Tibial nerve (tissue), 4 donors: ENCODE measurements around the gene MBLAC2. TPM values are rescaled to one million over a fixed set of nuclear protein-coding genes. Genes with fewer than 3 reads are reported as not detected.
A peak's percentile ranks its signal among the peaks of the same experiment; 100 is the strongest.

Experiments used
- DNase-seq, 2 donors: peaks; one replicate each; pipeline ENCODE4 v3.0.0-alpha.2; 2019; ENCODE audit warnings: low spot score in 2 of 2
- H3K27ac ChIP-seq, 4 donors: fragments of 200-600 bp; sonication (generic) in 3 of 4; one replicate each; pipeline ENCODE4 v1.5.1; 2017 to 2019; ENCODE audit warnings: mild to moderate bottlenecking in 1 of 4
- H3K27me3 ChIP-seq, 2 donors: fragments of 200-600 bp; sonication (generic) in 1 of 2; one replicate each; pipeline versions ENCODE4 v1.5.1 to v1.6.0; 2017 to 2019
- H3K36me3 ChIP-seq, 3 donors: fragments of 200-600 bp; sonication (generic); one replicate each; pipeline ENCODE4 v1.5.1; 2018 to 2019
- H3K4me1 ChIP-seq, 4 donors: fragments of 200-600 bp; sonication (generic) in 3 of 4; one replicate each; pipeline ENCODE4 v1.5.1; 2017 to 2019
- H3K4me3 ChIP-seq, 4 donors: fragments of 200-600 bp; sonication (generic) in 3 of 4; one replicate each; pipeline ENCODE4 v1.5.1; 2017 to 2019; ENCODE audit warnings: mild to moderate bottlenecking in 1 of 4, moderate library complexity in 1 of 4
- H3K9me3 ChIP-seq, 4 donors: fragments of 200-600 bp; sonication (generic) in 3 of 4; one replicate each; pipeline ENCODE4 v1.5.1; 2017 to 2019
- CTCF ChIP-seq, 5 experiments: fragments of 200-600 bp in 3 of 5; fragments of 450-650 bp in 2 of 5; sonication (generic) in 3 of 5; IDR thresholded peaks; one replicate each; pipeline ENCODE4 v1.5.1; 2016 to 2019; ENCODE audit warnings: antibody characterized with exemption in 5 of 5, mild to moderate bottlenecking in 3 of 5, moderate library complexity in 2 of 5
- EP300 ChIP-seq, 2 donors: sonication (generic); formaldehyde crosslinking; IDR thresholded peaks; one replicate each; pipeline ENCODE4 v1.6.1; 2017; ENCODE audit warnings: antibody characterized with exemption in 2 of 2, mild to moderate bottlenecking in 1 of 2
- POLR2A ChIP-seq, 2 donors: fragments of 450-650 bp; IDR thresholded peaks; one replicate each; pipeline ENCODE4 v1.6.1; 2017; ENCODE audit warnings: antibody characterized with exemption in 2 of 2, mild to moderate bottlenecking in 2 of 2, moderate library complexity in 2 of 2
- WGBS, 2 donors: methylation state at CpG; one replicate each; pipeline ENCODE4 v1.1.5; 2018; 5-methylcytosine and 5-hydroxymethylcytosine counted together
- total RNA-seq, 4 donors: library from RNA; depleted of rRNA; stranded (reverse); fragments of >200 nt; gene quantifications; one replicate each; pipeline ENCODE4 v1.1.0, GENCODE V29; 2016

Gene MBLAC2
- total RNA-seq, 4 donors from 2014 or later = 8.2 to 10.5 (median 8.8) TPM

- Histone ChIP-seq H3K4me1 (peaks cover 0 to 11% (median 0%) of the 10 kb centered on the region in 4 donors), H3K9me3 (no peaks in the 10 kb centered on the region), H3K27ac (no peak overlapping the region), H3K4me3 (no peak overlapping the region), H3K36me3 (no peaks in the 10 kb centered on the region), H3K27me3 (no peaks in the 10 kb centered on the region)
- WGBS, 2 donors = 39 to 77% methylated on average over 1 of the region's 1 CpG
- no peak for TF ChIP-seq EP300 (IDR thresholded peaks at IDR 0.05)
- no peak for TF ChIP-seq CTCF (IDR thresholded peaks at IDR 0.05)
- no peak for TF ChIP-seq POLR2A (IDR thresholded peaks at IDR 0.05)
- DNase-seq = no peak
These were observed 36.5 kb downstream of the MBLAC2 start for GRCh38 chr5:90438100-90438499.

- H3K36me3 ChIP-seq = no peaks in the 10 kb centered on the region
These were observed 36.9 kb downstream of the MBLAC2 start for GRCh38 chr5:90437663-90438062.

DNA sequence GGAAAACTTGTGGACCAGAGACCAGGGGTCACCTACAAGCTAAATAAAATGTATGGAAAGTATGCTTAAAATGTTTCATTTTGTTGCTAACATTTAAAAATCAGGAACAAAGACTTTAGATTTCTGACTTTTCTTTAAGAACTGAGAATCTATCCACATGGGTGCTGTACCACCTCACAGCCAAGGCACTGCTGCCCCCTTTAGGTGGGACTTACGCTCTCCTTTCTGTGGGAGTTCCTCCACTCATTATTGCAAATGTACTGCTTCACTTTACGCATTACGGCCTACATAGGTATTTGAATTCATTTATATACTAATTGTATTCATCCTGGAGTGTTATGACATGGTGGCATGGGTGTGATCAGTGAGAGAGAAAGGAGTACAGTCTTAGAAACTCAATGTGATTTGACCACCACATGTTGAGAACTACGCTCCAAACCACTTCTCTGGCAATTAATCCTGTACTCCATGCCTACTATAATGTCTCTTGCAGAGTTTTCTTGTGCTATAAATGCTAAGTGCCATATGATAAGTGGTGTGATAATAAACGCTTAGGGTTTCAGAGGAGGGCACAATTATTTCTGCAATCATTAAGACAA is 40.4 kb downstream of the MBLAC2 start:
- Histone ChIP-seq H3K27me3 (no peaks in the 10 kb centered on the region), H3K4me3 (no peak overlapping the region), H3K27ac (no peak overlapping the region), H3K4me1 (no peaks in the 10 kb centered on the region), H3K9me3 (no peaks in the 10 kb centered on the region), H3K36me3 (no peaks in the 10 kb centered on the region)
- WGBS, 2 donors = 66 to 68% methylated on average over 5 of the region's 5 CpGs
- peak in 1 of 2 donors; percentile 20 for DNase-seq
- peak in 4 of 5 experiments; percentile 17 to 45 (median 40) for TF ChIP-seq CTCF (IDR thresholded peaks at IDR 0.05)
- no peak for TF ChIP-seq EP300 (IDR thresholded peaks at IDR 0.05)

More at GRCh38 chr5:90437663-90438062, 36.9 kb downstream of the MBLAC2 start:
- Histone ChIP-seq H3K4me3 (no peak overlapping the region), H3K27ac (no peak overlapping the region), H3K4me1 (peaks cover 0 to 11% (median 0%) of the 10 kb centered on the region in 4 donors), H3K9me3 (no peaks in the 10 kb centered on the region), H3K27me3 (no peaks in the 10 kb centered on the region)
- DNase-seq = no peak
- TF ChIP-seq POLR2A (IDR thresholded peaks at IDR 0.05) (no peak), EP300 (IDR thresholded peaks at IDR 0.05) (no peak), CTCF (IDR thresholded peaks at IDR 0.05) (no peak)

GRCh38 chr5:90424245-90424644 is 50.3 kb downstream of the MBLAC2 start:
- H3K4me3 ChIP-seq = no peak overlapping the region
- no peak overlapping the region for H3K27ac ChIP-seq
- H3K4me1 ChIP-seq = no peaks in the 10 kb centered on the region
- WGBS, 2 donors = 96 to 100% methylated on average over 1 of the region's 1 CpG
- H3K36me3 ChIP-seq = no peaks in the 10 kb centered on the region
- no peak for TF ChIP-seq POLR2A (IDR thresholded peaks at IDR 0.05)
- TF ChIP-seq EP300 (IDR thresholded peaks at IDR 0.05) = no peak
- DNase-seq = no peak
- H3K9me3 ChIP-seq = no peaks in the 10 kb centered on the region
- H3K27me3 ChIP-seq = no peaks in the 10 kb centered on the region

DNA sequence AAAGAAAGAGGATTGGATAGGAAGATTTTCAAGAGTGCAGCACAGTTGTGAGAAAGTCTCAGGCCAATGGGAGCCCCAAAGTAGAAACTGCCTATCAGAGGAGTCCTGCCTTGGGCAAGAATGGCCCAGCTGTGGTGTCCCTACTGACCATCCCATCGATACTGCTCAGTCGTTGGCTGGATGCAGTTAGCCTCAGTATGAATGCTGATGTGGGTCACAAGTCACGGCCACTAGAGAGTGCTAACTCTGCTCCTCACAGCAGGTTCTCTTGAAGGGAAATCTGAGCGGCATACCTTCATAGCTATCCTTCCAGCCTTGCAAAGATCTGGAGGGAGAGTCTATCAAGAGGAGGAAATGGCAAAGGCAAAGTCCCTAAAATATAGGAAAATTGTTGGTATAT is 53.4 kb downstream of the MBLAC2 start:
- no peaks in the 10 kb centered on the region for H3K9me3 ChIP-seq
- WGBS, 2 donors = 30 to 34% methylated on average over 4 of the region's 4 CpGs
- no peaks in the 10 kb centered on the region for H3K36me3 ChIP-seq
- no peaks in the 10 kb centered on the region for H3K27me3 ChIP-seq
- DNase-seq = no peak
- no peak overlapping the region for H3K4me3 ChIP-seq
- H3K27ac ChIP-seq = no peak overlapping the region
- TF ChIP-seq CTCF (IDR thresholded peaks at IDR 0.05) (no peak), EP300 (IDR thresholded peaks at IDR 0.05) (no peak), POLR2A (IDR thresholded peaks at IDR 0.05) (no peak)
- no peaks in the 10 kb centered on the region for H3K4me1 ChIP-seq

GRCh38 chr5:90418214-90418613 is 56.4 kb downstream of the MBLAC2 start:
- TF ChIP-seq CTCF (IDR thresholded peaks at IDR 0.05) (no peak), POLR2A (IDR thresholded peaks at IDR 0.05) (no peak), EP300 (IDR thresholded peaks at IDR 0.05) (no peak)
- Histone ChIP-seq H3K4me3 (no peak overlapping the region), H3K27me3 (no peaks in the 10 kb centered on the region), H3K36me3 (no peaks in the 10 kb centered on the region), H3K9me3 (no peaks in the 10 kb centered on the region), H3K27ac (no peak overlapping the region), H3K4me1 (no peaks in the 10 kb centered on the region)
- WGBS, 2 donors = 37 to 45% methylated on average over 1 of the region's 1 CpG
- DNase-seq = no peak
